Activated CD4-positive, alpha-beta T cell treated with anti-CD3 and anti-CD28 coated beads, Interleukin-2, amount 50 U/mL, for 4 hours (primary cell): ENCODE data around the gene SOHLH1.

Experiments
- DNase-seq, 2 experiments: peaks; one replicate each; pipeline ENCODE4 v3.0.0-alpha.2; 2020

The SOHLH1 gene

DNA sequence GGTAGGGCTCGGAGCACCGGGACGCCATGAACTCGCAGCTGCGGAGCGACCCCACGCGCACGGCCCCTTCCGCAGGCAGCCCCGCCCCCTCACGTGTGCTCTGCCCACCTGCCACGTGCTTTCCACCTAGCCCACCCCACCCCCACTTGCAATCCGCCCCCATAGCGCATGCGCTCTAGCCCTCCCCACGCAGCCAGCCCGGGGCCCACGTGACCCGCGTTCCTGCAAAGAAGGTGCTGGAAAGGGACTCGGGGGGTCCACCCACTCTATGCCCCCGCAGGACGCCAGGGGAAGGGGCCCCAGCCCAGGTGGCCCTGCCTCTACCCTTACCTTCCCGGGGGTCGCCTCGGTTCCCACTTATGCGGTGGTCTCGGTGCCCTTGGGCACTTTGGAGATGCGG, at the start of gene SOHLH1:
TSS of gene SOHLH1 (minus strand) at position 42 of the 400 bp plus-strand sequence. CDS start at position 28, 14 bp downstream.
- DNase-seq, result no peak

DNA sequence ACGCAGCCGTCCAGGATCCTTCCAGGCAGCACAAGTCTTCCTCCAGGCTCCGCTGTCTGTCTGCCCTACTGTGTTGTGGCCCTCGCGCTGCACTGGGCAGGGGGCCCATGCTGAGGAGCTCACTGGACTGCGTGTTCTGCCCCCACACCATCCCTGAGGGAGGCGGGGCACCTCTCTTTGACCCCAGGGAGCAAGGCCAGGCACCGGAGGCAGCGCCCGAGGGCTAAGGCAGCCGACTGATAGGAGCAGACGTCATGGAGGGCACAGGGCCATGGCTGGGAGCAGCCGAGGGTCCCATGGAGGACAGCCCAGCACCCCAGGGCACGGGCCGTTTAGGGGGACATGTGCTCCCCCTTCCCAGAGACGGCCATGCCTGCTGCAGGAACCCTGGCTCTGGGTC, 49.4 kb upstream of the SOHLH1 start:
- DNase-seq, result no peak

DNA sequence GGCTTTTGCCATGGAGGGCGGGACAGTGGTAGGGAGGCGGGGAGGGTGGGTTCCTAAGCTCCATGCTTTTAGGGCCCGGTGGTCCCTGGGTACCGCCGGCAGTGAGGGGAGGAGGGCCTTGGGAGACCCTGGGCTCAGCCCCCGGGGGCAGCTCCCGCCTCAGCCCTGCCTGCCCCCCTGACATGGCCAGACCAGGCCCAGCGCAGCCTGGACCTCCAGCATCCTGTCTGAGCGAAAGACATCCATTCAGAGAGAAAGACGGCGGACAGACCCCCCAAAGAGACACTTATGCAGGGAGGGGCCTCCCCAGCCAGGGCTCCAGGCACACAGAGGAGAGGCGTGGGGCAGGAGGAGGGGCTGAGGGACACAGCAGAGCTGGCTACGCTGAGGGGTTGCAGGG, 48.0 kb upstream of the SOHLH1 start:
- no peak for DNase-seq

DNA sequence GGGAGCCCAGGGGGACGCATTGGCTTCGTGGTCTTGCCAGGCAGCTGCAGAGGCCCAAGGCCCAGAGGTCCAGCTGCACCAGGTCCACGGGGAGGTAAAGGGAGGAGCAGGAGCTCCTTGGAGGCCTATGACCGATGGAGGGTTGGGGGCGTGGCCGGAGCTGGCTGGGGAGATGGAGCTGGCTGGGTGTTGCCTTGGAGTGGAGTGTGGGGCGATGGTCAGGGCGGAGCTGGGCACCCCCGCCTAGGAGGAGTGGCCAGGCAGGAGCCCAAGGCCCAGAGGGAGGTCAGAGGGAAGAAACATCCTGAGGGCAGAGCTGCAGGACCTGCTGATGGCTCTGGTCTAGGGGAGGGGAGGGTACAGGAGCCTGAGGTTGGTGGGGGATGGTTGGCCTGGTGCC, 47.3 kb upstream of the SOHLH1 start:
- no peak for DNase-seq

GRCh38 chr9:135745686-135746324, 46.5 kb upstream of the SOHLH1 start:
- no peak for DNase-seq

- no peak for DNase-seq
Observed at GRCh38 chr9:135745189-135745588, 45.9 kb upstream of the SOHLH1 start.

DNA sequence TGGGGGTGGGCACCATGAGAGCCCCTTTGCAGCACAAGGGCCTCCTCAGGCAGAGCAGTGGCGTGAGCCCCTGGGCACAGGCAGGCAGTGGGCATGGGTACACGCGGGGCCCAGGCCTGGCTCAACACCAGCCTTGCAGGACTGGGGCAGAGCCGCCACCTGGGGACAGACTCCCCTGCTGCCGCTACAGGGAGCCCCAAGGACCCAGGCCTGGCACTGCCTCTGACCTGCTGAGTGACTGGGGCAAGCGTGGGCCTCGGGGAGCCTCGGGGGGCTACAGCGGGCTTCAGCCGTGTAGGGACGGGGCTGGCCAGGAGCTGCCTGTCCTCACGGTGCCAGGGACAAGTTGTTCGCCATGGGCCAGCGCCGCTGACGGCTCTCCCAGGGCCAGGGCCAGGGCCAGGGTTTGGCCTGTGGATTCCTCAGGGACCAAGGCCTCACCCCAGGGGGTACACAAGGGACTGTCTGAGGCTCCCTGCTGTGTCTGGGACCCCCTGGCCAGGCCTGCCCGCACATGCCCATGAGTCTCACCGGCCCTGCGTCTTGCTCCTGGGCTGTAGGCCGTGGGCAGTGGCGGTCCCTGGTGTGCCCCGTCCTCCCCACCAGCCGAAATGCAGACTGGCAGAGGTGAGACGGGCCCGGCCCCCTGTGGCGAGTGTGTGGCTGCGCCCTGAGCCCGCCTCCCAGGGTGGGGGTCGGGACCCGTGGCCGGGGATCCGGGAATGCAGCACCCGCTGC, 45.2 kb upstream of the SOHLH1 start:
- DNase-seq, result no peak

DNA sequence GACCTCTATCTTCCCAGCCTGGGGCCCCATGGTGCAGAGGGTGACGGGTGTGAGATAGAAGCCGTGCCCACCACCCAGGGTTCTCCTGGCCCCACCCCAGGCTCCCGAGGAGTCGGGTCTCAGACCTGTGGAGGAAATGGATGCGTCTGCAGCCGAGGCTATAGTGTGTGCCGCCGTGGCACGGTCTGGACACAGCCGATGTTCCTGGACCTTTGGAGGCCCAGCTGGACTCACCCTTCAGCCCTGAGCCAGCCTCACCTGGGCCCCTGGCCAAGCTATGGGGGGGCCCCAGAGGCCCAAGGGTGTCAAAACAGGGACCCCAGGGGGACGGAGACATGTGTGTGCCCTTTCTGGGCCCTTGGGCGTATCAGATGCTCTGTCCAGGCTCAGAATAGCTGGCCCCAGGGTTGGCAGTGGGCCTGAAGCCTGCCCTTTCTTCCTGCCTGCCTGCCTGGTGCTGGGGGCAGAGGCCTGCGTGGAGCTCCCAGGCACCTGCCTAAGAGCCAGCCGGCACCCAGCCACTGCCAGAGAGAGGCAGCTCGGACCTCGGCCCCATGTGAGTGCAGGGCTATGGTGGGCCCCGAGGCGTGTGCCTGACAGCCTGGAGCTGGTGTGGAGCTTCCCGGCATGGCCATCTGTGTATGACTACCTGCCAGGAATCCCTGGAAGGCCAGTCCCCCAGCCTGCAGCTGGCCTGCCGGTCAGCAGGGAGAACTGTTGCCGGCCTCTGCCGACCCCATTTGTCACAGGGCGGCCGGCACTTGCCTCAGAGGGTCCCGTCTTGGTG, 44.5 kb upstream of the SOHLH1 start:
- DNase-seq, result no peak

DNA sequence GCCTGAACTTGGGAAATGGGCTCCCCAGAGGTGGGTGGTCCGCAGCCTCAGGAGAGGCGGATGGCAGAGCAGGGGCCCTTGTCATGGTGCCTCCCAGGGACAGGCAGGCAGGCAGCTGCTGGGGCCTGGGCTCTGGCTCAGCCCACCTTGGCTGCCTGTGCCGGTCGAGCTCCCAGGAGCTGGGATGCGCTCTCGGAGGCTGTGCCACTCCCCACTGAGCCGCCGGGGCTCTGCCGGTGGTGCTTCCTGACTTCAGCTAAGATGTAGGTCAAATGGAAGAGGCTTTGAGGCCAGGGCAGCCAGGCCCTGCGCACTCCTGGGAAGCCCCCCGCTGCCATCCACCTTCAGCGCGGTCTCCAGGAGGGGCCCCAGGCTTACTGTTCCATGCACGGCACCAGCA, 43.7 kb upstream of the SOHLH1 start:
- no peak for DNase-seq

GRCh38 chr9:135741276-135742219, 42.3 kb upstream of the SOHLH1 start:
- DNase-seq, result no peak

- DNase-seq, result no peak
Observed at GRCh38 chr9:135739271-135740220, 40.3 kb upstream of the SOHLH1 start.

- no peak for DNase-seq
Observed at GRCh38 chr9:135737840-135738521, 38.7 kb upstream of the SOHLH1 start.

GRCh38 chr9:135736979-135737839, 37.9 kb upstream of the SOHLH1 start:
- no peak for DNase-seq

DNA sequence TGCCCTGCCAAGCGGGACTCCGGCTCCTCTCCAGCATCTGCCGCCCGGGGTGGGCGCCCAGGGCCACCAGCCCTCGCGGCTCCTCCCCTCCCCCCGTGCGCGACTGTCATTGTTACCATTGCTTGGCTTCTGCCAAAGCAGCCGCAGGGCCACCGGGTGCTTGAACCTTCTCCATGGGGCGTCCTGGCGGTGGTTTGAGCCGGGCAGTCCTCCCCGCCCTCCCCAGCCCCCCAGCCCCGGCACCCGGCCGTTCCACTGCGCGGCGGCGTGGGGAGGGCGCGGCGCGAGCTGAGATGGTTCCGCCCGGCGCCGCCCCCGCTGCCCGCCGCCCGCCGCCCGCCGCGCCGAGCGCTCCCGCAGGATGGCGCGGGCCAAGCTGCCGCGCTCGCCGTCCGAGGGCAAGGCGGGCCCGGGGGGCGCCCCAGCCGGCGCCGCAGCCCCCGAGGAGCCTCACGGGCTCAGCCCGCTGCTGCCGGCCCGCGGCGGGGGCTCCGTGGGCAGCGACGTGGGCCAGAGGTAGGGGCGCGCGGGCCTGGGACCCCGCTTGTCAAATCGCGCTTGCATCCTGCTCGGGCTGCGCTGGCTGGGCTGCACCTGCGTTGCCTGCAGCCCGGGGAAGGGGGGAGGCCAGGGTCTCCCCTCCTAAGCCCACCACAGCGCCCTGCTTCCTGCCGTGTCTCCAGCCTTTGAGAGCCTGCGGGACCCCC, 37.1 kb upstream of the SOHLH1 start:
- DNase-seq, result no peak

DNA sequence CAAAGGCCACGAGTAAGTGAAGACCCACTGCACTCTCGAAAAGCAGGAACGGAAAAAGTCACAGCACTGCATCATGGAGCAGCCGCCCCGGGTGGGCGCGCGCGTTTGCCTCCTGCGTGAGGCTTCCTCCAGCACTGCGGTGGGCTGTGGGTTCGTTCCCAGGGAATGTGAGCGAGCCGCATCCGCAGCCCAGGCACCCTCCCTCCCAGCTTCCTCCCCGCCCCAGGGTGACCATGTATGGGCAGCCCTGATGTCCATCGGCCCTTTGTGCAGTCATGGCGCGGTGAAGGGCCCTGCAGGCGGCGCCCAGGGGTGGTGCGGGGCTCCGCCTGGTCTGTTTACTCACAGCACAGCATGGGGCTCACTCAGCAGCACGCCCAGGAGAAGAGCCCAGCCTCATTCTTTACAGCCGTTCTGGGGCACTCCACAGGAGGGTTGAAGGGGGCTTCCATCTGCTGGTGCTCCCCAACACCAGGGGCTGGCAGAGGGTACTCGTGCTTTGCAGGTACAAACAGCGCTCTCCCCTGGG, 35.4 kb upstream of the SOHLH1 start:
- DNase-seq, result no peak

GRCh38 chr9:135732569-135733257, 33.4 kb upstream of the SOHLH1 start:
- no peak for DNase-seq

GRCh38 chr9:135731454-135731853, 32.2 kb upstream of the SOHLH1 start:
- no peak for DNase-seq

GRCh38 chr9:135729480-135729879, 30.2 kb upstream of the SOHLH1 start:
- DNase-seq, result no peak
